ENCODE results near the gene GRK3. TPM values are rescaled to one million over a fixed set of nuclear protein-coding genes. Genes with fewer than 3 reads are reported as not detected.
"Not testable (repeated sequence)": the region's sequence is repeated elsewhere in the genome, so short reads cannot be mapped to it uniquely, and the experiment has no call there.

Gene GRK3
- total RNA-seq = 10 to 100 TPM in 1 of 4 donors, 1 to 10 TPM in 3; 2.0 to 12.4 (median 3.6) TPM

GRCh38 chr22:25564320-25564978, at the start of gene GRK3:
TSS of gene GRK3 (plus strand) at chr22:25564675. CDS start at chr22:25565041, 366 bp downstream.
- peak; percentile 61 to 87 (median 79) for DNase-seq
- peaks cover 0 to 3% (median 0%) of the 10 kb centered on the region in 4 donors for H3K4me1 ChIP-seq
- peak within 1 kb of the TSS; percentile 57 to 90 (median 68) for H3K27ac ChIP-seq
- H3K9me3 ChIP-seq = no peaks in the 10 kb centered on the region
- TF ChIP-seq, protein P1, sequence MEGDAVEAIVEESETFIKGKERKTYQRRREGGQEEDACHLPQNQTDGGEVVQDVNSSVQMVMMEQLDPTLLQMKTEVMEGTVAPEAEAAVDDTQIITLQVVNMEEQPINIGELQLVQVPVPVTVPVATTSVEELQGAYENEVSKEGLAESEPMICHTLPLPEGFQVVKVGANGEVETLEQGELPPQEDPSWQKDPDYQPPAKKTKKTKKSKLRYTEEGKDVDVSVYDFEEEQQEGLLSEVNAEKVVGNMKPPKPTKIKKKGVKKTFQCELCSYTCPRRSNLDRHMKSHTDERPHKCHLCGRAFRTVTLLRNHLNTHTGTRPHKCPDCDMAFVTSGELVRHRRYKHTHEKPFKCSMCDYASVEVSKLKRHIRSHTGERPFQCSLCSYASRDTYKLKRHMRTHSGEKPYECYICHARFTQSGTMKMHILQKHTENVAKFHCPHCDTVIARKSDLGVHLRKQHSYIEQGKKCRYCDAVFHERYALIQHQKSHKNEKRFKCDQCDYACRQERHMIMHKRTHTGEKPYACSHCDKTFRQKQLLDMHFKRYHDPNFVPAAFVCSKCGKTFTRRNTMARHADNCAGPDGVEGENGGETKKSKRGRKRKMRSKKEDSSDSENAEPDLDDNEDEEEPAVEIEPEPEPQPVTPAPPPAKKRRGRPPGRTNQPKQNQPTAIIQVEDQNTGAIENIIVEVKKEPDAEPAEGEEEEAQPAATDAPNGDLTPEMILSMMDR (IDR thresholded peaks at IDR 0.05) = no peak
- TF ChIP-seq POLR2A (IDR thresholded peaks at IDR 0.05) = no peak
- no peaks in the 10 kb centered on the region for H3K27me3 ChIP-seq
- peak within 1 kb of the TSS; percentile 67 to 90 (median 83) for H3K4me3 ChIP-seq
- H3K36me3 ChIP-seq = no peaks in the 10 kb centered on the region

- TF ChIP-seq POLR2A (IDR thresholded peaks at IDR 0.05) = no peak
- TF ChIP-seq, protein P1 (IDR thresholded peaks at IDR 0.05) = no peak
- Histone ChIP-seq H3K36me3 (no peaks in the 10 kb centered on the region), H3K27ac (no peak overlapping the region), H3K4me3 (no peak overlapping the region), H3K9me3 (no peaks in the 10 kb centered on the region), H3K27me3 (no peaks in the 10 kb centered on the region), H3K4me1 (no peaks in the 10 kb centered on the region)
- DNase-seq = no peak
Measured at GRCh38 chr22:25518000-25518663, 46.3 kb upstream of the GRK3 start.

GRCh38 chr22:25525376-25525775, 39.1 kb upstream of the GRK3 start:
- H3K36me3 ChIP-seq = no peaks in the 10 kb centered on the region
- H3K27ac ChIP-seq = no peak overlapping the region
- peaks cover 0 to 7% (median 3%) of the 10 kb centered on the region in 4 donors for H3K9me3 ChIP-seq
- TF ChIP-seq, protein P1 (IDR thresholded peaks at IDR 0.05) = no peak
- TF ChIP-seq POLR2A (IDR thresholded peaks at IDR 0.05) = no peak
- DNase-seq = no peak
- H3K4me1 ChIP-seq = no peaks in the 10 kb centered on the region
- no peaks in the 10 kb centered on the region for H3K27me3 ChIP-seq
- no peak overlapping the region for H3K4me3 ChIP-seq

- H3K4me3 ChIP-seq, DNase-seq, H3K27me3 ChIP-seq, H3K27ac ChIP-seq, H3K9me3 ChIP-seq, H3K36me3 ChIP-seq, H3K4me1 ChIP-seq: not testable (repeated sequence)
Measured at GRCh38 chr22:25525804-25526584, 38.5 kb upstream of the GRK3 start.

DNA sequence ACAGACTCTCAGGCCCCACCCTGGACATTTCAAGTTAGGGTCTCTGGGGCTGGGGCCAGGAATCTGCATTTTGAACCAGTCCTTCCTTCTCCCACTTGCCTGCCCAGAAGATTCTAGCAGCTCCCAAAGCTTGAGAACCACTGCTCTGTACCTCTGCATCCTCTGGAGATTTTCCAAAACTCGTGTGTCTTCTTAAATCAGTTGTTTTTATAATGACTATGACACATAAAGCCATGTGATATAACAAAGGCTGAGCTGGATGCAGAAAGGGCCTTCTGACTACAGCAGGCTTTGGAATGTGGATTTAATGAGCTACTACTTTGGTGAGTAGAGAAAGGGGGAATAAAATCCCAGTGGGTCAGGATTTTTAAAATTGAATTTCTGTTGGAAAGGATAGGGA, 37.5 kb upstream of the GRK3 start:
- H3K27me3 ChIP-seq, H3K36me3 ChIP-seq, DNase-seq, H3K9me3 ChIP-seq, H3K4me1 ChIP-seq, H3K27ac ChIP-seq, H3K4me3 ChIP-seq: not testable (repeated sequence)

DNA sequence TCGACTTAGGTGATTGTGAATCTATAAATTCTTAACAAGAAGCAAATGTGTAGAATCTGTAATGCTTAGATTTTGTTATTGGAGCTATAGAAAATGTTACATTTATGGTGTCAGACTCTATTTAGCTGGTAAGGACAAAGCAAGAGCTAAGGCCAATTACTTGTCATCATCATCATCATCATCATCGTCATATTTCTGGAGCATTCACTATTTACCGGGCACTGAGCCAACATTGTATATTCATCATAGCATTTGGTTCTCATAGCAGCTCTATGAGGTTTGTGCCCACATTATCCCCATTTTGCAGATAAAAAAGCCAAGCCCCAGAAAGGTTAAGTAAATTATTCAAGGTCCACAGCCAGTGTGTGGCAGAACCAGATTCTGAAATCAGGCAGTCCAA, 36.4 kb upstream of the GRK3 start:
- not testable (repeated sequence) for DNase-seq, H3K27me3 ChIP-seq, H3K4me1 ChIP-seq, H3K4me3 ChIP-seq, H3K36me3 ChIP-seq, H3K9me3 ChIP-seq, H3K27ac ChIP-seq

DNA sequence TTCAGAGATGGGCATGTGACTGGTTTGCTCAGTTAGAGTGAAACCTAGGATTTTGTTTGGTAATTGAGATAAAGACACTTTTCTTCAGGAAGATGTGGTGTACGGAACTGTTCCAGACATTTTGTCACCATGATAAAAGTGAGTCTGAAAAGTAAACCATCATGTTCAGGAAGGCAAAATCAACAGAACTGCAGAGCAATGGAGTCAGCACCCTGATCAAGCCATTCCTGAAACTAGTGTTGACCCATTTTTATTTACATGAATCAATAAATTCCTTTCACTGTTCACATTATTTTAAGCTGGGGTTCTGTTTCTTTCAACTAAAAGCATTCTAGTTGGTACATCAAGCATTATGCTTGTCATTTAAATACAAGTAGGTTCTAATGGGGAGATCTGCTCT, 35.4 kb upstream of the GRK3 start:
- not testable (repeated sequence) for H3K4me3 ChIP-seq, H3K27me3 ChIP-seq, H3K27ac ChIP-seq, DNase-seq, H3K36me3 ChIP-seq, H3K4me1 ChIP-seq, H3K9me3 ChIP-seq

DNA sequence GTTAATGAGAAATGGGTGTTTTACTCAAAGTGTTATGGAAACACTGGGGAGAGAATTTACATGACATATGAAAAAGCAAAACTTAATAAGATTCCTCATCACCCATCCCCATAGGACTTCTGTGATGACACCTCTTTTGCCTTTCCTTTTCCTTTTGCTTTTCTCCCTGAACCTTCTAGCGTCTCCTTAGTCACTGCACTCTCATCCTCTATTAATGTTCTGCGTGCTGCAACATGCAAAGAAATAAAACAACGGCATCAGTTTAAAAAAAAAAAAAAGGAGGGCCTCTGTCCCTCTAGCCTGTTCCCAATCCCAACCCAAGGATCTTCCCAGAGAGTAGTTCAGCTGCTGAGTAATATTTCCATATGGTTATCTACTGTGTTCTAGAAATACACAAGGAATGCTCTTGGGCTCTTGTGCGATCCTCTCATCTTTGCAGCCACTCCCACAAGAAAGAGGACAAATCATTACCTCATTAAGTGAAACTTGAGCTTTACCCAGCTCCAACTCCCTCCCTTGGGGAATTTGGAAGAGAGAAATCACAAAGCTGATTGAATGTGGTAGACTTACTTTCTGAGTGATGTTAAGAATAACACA, 34.8 kb upstream of the GRK3 start:
- not testable (repeated sequence) for H3K27ac ChIP-seq, H3K27me3 ChIP-seq, H3K4me3 ChIP-seq, DNase-seq, H3K4me1 ChIP-seq, H3K9me3 ChIP-seq, H3K36me3 ChIP-seq

DNA sequence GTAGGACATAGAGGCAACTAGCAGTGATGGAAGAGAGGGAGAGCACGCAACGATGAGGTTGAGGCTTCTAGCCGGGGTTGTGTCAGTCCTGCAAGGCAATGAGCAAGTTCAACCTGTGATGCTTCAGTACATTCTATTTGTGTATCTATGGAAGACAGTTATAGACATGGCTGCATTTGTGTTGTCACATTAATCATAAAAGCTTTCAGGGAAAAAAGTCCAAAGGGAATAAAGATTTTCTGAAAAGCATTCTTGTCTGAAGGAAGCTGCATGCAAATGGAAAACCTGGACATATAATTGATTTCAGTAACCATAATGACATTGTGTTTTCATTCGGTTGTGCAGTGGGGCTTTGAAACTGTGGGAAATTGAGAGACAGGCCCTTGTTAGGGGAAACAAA, 32.8 kb upstream of the GRK3 start:
- not testable (repeated sequence) for H3K4me3 ChIP-seq, H3K27ac ChIP-seq, H3K4me1 ChIP-seq, H3K36me3 ChIP-seq, H3K9me3 ChIP-seq, DNase-seq, H3K27me3 ChIP-seq

All from Peyer's patch (tissue), 4 donors.